Effector CD4-positive, alpha-beta T cell (primary cell): ENCODE results near the gene RRM2.
"Not testable (repeated sequence)": the region's sequence is repeated elsewhere in the genome, so short reads cannot be mapped to it uniquely, and the experiment has no call there.

Source experiments
- DNase-seq: peaks from one replicate; pipeline ENCODE4 v3.0.0-alpha.2; 2020

RRM2 gene

GRCh38 chr2:10132996-10133647 lies 10.6 kb downstream of the RRM2 start:
- no peak for DNase-seq

GRCh38 chr2:10135296-10136089 lies 13.0 kb downstream of the RRM2 start:
- no peak for DNase-seq

- DNase-seq: no peak
These were observed 13.8 kb downstream of the RRM2 start for GRCh38 chr2:10136101-10136934.

- DNase-seq: no peak
These were observed 14.7 kb downstream of the RRM2 start for GRCh38 chr2:10137053-10137843.

GRCh38 chr2:10139536-10139935 lies 17.0 kb downstream of the RRM2 start:
- no peak for DNase-seq

GRCh38 chr2:10140841-10141610 lies 18.5 kb downstream of the RRM2 start:
- no peak for DNase-seq

- DNase-seq: no peak
These were observed 19.4 kb downstream of the RRM2 start for GRCh38 chr2:10141736-10142639.

GRCh38 chr2:10142640-10142965 lies 20.1 kb downstream of the RRM2 start:
- no peak for DNase-seq

- no peak for DNase-seq
These were observed 22.4 kb downstream of the RRM2 start for GRCh38 chr2:10144771-10145518.

- no peak for DNase-seq
These were observed 23.2 kb downstream of the RRM2 start for GRCh38 chr2:10145519-10146357.

GRCh38 chr2:10146366-10147005 lies 23.9 kb downstream of the RRM2 start:
- no peak for DNase-seq

GRCh38 chr2:10147050-10147660 lies 24.6 kb downstream of the RRM2 start:
- not testable (repeated sequence) for DNase-seq

GRCh38 chr2:10148268-10148667 lies 25.7 kb downstream of the RRM2 start:
- DNase-seq: no peak

GRCh38 chr2:10149635-10150034 lies 27.1 kb downstream of the RRM2 start:
- no peak for DNase-seq

- DNase-seq: no peak
These were observed 27.9 kb downstream of the RRM2 start for GRCh38 chr2:10150436-10150835.

- no peak for DNase-seq
These were observed 28.9 kb downstream of the RRM2 start for GRCh38 chr2:10151462-10151861.

- no peak for DNase-seq
These were observed 34.8 kb downstream of the RRM2 start for GRCh38 chr2:10157293-10157692.

GRCh38 chr2:10158681-10159080 lies 36.1 kb downstream of the RRM2 start:
- no peak for DNase-seq
